ENCODE data around the gene RHOT1.

Gene RHOT1

DNA sequence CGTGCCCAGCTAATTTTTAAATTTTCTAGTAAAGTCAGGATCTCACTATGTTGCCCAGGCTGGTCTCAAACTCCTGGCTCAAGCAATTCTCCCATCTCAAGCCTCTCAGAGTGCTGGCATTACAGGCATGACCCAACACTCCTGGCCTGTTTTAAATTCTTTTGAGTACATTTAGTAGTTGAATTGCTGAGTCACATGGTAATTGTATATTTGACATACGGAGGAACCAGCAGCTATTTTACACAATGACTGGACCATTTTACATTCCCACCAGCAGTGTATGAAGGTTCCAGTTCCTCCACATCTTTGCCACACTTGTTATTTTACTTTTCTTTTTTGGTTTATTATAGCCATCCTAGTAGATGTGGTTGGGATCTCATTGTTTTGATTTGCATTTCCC, 43.6 kb downstream of the RHOT1 start:
- TF ChIP-seq TAF1 (IDR thresholded peaks at IDR 0.05; ENCODE audit: borderline replicate concordance, insufficient read depth, low read length), result no peak
- TF ChIP-seq SIN3A (IDR thresholded peaks at IDR 0.05; ENCODE audit: borderline replicate concordance, insufficient read depth, low read length), result no peak
- TF ChIP-seq FOXP2 (optimal IDR thresholded peaks at IDR 0.05; ENCODE audit: borderline replicate concordance, extremely low read depth, extremely low read length, insufficient read depth), result no peak
- TF ChIP-seq, protein P1, sequence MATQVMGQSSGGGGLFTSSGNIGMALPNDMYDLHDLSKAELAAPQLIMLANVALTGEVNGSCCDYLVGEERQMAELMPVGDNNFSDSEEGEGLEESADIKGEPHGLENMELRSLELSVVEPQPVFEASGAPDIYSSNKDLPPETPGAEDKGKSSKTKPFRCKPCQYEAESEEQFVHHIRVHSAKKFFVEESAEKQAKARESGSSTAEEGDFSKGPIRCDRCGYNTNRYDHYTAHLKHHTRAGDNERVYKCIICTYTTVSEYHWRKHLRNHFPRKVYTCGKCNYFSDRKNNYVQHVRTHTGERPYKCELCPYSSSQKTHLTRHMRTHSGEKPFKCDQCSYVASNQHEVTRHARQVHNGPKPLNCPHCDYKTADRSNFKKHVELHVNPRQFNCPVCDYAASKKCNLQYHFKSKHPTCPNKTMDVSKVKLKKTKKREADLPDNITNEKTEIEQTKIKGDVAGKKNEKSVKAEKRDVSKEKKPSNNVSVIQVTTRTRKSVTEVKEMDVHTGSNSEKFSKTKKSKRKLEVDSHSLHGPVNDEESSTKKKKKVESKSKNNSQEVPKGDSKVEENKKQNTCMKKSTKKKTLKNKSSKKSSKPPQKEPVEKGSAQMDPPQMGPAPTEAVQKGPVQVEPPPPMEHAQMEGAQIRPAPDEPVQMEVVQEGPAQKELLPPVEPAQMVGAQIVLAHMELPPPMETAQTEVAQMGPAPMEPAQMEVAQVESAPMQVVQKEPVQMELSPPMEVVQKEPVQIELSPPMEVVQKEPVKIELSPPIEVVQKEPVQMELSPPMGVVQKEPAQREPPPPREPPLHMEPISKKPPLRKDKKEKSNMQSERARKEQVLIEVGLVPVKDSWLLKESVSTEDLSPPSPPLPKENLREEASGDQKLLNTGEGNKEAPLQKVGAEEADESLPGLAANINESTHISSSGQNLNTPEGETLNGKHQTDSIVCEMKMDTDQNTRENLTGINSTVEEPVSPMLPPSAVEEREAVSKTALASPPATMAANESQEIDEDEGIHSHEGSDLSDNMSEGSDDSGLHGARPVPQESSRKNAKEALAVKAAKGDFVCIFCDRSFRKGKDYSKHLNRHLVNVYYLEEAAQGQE (IDR thresholded peaks at IDR 0.05; ENCODE audit: insufficient read depth in 1 of 2, low read depth in 2 of 2, low read length in 2 of 2), result no peak
- TF ChIP-seq POLR2AphosphoS5 (IDR thresholded peaks at IDR 0.05; ENCODE audit: low read depth, low read length), result no peak

DNA sequence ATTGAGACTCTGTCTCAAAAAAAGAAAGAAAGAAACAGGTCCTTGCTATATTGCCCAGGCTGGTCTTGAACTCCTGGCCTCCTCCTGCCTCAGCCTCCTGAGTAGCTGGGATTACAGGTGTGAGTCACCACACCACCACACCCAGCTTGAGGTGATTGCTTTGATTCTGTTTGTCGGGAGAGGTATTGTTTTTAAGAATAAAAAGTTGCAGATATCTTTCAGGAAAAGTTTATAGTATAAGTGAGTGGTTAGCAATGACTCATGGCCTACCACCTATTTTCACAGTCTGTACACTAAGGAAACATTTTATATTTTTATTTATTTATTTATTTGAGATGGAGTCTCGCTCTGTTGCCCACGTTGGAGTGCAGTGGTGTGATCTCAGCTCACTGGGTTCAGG, 45.0 kb downstream of the RHOT1 start:
- TF ChIP-seq, protein P1 (IDR thresholded peaks at IDR 0.05; ENCODE audit: insufficient read depth in 1 of 2, low read depth in 2 of 2, low read length in 2 of 2), result no peak
- TF ChIP-seq TAF1 (IDR thresholded peaks at IDR 0.05; ENCODE audit: borderline replicate concordance, insufficient read depth, low read length) (no peak), FOXP2 (optimal IDR thresholded peaks at IDR 0.05; ENCODE audit: borderline replicate concordance, extremely low read depth, extremely low read length, insufficient read depth) (no peak), POLR2AphosphoS5 (IDR thresholded peaks at IDR 0.05; ENCODE audit: low read depth, low read length) (no peak), SIN3A (IDR thresholded peaks at IDR 0.05; ENCODE audit: borderline replicate concordance, insufficient read depth, low read length) (no peak)

DNA sequence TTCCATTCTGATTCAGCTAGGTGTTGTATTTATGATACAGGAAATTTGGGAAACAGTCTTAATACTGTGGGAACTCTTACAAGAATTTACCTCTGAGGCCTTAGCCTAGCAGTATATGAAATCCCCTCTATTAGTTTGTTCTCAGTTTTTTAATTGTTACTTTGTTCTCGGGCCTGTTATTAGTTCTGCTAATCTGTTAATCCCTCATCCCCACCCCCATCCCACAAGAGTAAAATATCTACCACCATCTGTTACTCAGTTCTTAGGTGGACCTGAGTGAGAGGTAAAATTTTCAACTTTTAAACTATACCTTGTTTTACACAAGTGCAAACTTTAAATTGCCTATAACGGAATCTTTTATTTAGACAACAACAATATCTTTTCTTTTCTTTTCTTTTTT, 47.0 kb downstream of the RHOT1 start:
- TF ChIP-seq TAF1 (IDR thresholded peaks at IDR 0.05; ENCODE audit: borderline replicate concordance, insufficient read depth, low read length) (no peak), FOXP2 (optimal IDR thresholded peaks at IDR 0.05; ENCODE audit: borderline replicate concordance, extremely low read depth, extremely low read length, insufficient read depth) (no peak), POLR2AphosphoS5 (IDR thresholded peaks at IDR 0.05; ENCODE audit: low read depth, low read length) (no peak), SIN3A (IDR thresholded peaks at IDR 0.05; ENCODE audit: borderline replicate concordance, insufficient read depth, low read length) (no peak)
- TF ChIP-seq, protein P1 (IDR thresholded peaks at IDR 0.05; ENCODE audit: insufficient read depth in 1 of 2, low read depth in 2 of 2, low read length in 2 of 2), result no peak

DNA sequence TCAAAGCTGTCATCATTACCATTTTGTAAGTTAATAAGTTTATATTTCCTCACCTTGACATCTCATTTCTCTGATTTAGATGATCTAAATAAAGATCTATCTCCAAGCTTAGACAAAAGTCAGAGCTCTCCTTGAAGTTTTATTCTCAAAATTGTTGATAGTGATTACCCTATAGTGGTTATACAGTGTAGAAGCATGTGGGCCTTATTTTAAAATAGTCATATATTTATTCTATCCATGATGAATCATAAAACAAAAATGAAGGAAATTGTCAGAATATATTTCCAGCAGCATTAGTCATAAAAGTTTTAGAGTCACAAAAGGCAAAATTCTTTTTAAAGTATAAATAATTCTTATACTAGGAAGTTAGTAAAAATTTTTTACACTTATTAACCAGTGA, 49.0 kb downstream of the RHOT1 start:
- TF ChIP-seq FOXP2 (optimal IDR thresholded peaks at IDR 0.05; ENCODE audit: borderline replicate concordance, extremely low read depth, extremely low read length, insufficient read depth) (no peak), SIN3A (IDR thresholded peaks at IDR 0.05; ENCODE audit: borderline replicate concordance, insufficient read depth, low read length) (no peak), TAF1 (IDR thresholded peaks at IDR 0.05; ENCODE audit: borderline replicate concordance, insufficient read depth, low read length) (no peak), POLR2AphosphoS5 (IDR thresholded peaks at IDR 0.05; ENCODE audit: low read depth, low read length) (no peak)
- TF ChIP-seq, protein P1 (IDR thresholded peaks at IDR 0.05; ENCODE audit: insufficient read depth in 1 of 2, low read depth in 2 of 2, low read length in 2 of 2), result no peak

DNA sequence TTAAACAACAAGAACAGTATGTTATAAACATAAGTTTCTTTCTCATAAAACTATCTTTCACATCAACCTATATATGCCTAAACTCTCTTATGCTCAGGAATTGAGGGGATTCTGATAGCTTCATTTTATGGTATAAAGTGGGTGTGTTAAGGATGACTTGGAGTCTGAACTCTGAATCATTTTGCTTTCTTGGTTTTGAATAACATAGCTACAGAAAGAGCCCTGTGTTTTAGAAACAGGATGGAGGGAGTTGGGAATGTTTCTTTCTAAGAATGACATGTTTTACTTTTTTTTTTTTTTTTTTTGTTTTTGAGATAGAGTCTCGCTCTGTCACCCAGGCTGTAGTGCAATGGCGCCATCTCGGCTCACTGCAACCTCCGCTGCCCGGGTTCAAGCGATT, 50.1 kb downstream of the RHOT1 start:
- no peak for TF ChIP-seq TAF1 (IDR thresholded peaks at IDR 0.05; ENCODE audit: borderline replicate concordance, insufficient read depth, low read length)
- TF ChIP-seq, protein P1 (IDR thresholded peaks at IDR 0.05; ENCODE audit: insufficient read depth in 1 of 2, low read depth in 2 of 2, low read length in 2 of 2), result no peak
- no peak for TF ChIP-seq POLR2AphosphoS5 (IDR thresholded peaks at IDR 0.05; ENCODE audit: low read depth, low read length)
- no peak for TF ChIP-seq FOXP2 (optimal IDR thresholded peaks at IDR 0.05; ENCODE audit: borderline replicate concordance, extremely low read depth, extremely low read length, insufficient read depth)
- TF ChIP-seq SIN3A (IDR thresholded peaks at IDR 0.05; ENCODE audit: borderline replicate concordance, insufficient read depth, low read length), result no peak

Measured in PFSK-1 (cell line).